Amygdala (tissue), 56 donors: ENCODE measurements around the gene KIF26A.

Experiments used
- DNase-seq, 56 donors: peaks; one replicate each; lab custom pipeline; 2025; lab: John Stamatoyannopoulos, UW

KIF26A gene

DNA sequence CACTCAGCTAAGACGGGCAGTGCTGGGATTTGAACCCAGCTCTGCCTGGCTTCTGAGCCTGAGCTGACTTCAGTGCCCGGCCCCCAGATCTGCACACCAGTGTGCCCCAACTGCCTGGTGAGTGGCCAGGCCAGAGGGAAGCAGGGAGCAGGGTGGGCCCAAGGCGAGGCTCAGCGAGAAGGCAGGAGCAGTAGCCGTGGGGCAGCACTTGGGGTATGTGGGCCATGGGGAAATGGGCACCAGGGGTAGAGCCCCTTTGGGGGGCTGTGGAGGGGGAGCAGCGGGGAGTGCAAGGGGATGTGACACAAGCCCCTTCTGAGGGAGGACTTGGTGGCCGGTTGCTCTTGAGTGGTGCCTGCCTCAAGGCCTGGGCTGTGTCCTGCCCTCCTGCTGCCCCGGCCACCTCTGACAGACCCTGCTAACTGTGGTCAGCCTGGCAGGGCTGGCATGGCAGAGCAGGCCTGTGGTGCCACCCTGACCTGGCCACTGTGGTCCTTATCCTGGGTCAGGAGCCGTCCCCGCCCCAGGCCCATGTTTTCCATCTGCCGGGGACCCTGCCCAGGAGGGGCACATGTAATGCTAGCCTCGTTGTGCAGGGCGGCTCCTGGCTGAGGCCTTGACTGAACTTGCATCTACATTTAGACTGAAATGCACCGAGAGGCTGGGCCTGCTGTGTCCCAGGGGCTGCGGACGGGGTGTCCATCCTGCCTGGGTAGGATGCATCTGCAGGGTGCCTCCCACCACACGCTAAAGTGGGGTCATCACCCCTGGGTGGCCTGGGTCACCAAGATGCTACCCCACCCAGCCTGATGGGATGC lies 90.5 kb downstream of the KIF26A start:
- DNase-seq: no peak

DNA sequence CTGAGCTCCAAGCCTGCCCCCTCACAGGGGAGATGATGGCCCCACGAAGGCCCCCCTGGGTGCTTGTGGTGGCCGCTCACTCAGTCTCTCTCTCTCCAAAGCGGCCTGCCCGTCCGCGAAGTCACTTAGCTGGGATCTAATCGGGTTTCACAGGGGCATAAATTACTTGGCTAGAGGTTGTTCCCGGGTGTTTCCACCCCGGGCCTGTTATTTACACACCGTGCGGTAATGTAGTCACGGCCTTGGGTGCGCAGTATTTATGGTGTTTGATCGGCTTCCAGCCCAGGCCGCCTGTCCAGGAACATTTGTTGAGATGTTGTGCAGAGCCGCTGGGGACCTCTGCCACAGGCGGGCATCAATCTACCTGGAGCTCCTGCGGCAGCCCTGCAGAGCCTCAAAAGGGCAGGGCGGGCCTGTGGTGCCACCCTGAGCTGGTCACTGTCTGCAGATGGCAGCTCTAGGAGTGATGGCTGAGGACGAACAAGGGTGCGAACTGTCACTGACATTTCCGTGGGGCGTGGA lies 91.2 kb downstream of the KIF26A start:
- no peak for DNase-seq

DNA sequence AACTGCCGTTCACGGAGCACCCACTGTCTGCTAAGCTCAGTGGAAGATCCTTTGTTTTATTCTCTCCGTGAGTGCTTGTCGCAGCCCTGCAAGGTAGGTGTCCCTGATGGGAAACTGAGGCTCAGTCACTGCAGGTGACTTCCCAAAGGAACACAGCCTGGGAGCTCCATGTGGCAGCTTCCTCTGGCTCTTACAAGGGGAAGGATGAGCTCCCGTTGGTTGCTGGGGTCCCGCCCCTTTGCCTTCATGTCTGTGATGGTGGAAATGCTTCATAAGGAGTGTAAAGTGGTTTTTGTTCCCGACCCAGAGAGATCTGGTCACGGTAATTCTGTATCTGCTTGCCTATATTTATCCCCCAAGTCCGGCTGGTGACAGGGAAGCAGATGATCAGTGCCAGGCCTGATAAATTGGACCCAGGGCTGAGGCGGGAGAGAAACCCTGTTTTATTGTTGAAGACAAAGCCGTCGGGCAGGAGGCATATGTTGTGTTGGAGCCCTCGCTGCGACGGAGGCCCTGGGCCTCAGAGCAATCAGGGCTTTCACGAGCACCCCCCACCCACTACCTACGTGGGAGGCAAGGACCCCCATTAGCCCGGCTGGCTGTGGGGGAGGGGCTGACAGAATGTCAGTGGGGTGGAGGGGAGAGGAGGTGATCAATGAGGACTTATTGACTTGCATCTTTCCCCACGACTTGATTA lies 91.9 kb downstream of the KIF26A start:
- DNase-seq: no peak
